Activated CD8-positive, alpha-beta memory T cell treated with anti-CD3 and anti-CD28 coated beads for 1 hour (primary cell): ENCODE data around the gene CALN1.

Experiments
- DNase-seq, 2 donors: peaks; one replicate each; pipeline ENCODE4 v3.0.0-alpha.2; 2020; ENCODE audit warnings: low read depth in 1 of 2; ENCODE audit errors: extremely low read depth in 1 of 2

The CALN1 gene

GRCh38 chr7:72326811-72327210 is 85.3 kb downstream of the CALN1 start:
- DNase-seq = no peak

- no peak for DNase-seq
These were observed 85.8 kb downstream of the CALN1 start for GRCh38 chr7:72326365-72326764.

- DNase-seq = no peak
These were observed 86.6 kb downstream of the CALN1 start for GRCh38 chr7:72325561-72325960.

- no peak for DNase-seq
These were observed 90.5 kb downstream of the CALN1 start for GRCh38 chr7:72321637-72322036.

GRCh38 chr7:72321081-72321480 is 91.1 kb downstream of the CALN1 start:
- DNase-seq = no peak

- DNase-seq = no peak
These were observed 94.8 kb downstream of the CALN1 start for GRCh38 chr7:72317341-72317740.

- no peak for DNase-seq
These were observed 96.0 kb downstream of the CALN1 start for GRCh38 chr7:72316148-72316547.

GRCh38 chr7:72313906-72314305 is 98.2 kb downstream of the CALN1 start:
- no peak for DNase-seq

- no peak for DNase-seq
These were observed 101.8 kb downstream of the CALN1 start for GRCh38 chr7:72310301-72310700.

- no peak for DNase-seq
These were observed 102.7 kb downstream of the CALN1 start for GRCh38 chr7:72309476-72309875.

GRCh38 chr7:72308986-72309385 is 103.2 kb downstream of the CALN1 start:
- no peak for DNase-seq

- DNase-seq = no peak
These were observed 104.6 kb downstream of the CALN1 start for GRCh38 chr7:72307566-72307965.

GRCh38 chr7:72298912-72299311 is 113.2 kb downstream of the CALN1 start:
- DNase-seq = no peak

GRCh38 chr7:72298091-72298490 is 114.0 kb downstream of the CALN1 start:
- no peak for DNase-seq

- DNase-seq = no peak
These were observed 114.5 kb downstream of the CALN1 start for GRCh38 chr7:72297636-72298035.

- no peak for DNase-seq
These were observed 119.3 kb downstream of the CALN1 start for GRCh38 chr7:72292794-72293193.

GRCh38 chr7:72292118-72292517 is 120.0 kb downstream of the CALN1 start:
- no peak for DNase-seq

- no peak for DNase-seq
These were observed 125.6 kb downstream of the CALN1 start for GRCh38 chr7:72286519-72286918.

- DNase-seq = no peak
These were observed 128.8 kb downstream of the CALN1 start for GRCh38 chr7:72283309-72283708.

- DNase-seq = no peak
These were observed 130.8 kb downstream of the CALN1 start for GRCh38 chr7:72281308-72281707.

GRCh38 chr7:72279203-72279602 is 132.9 kb downstream of the CALN1 start:
- no peak for DNase-seq

- no peak for DNase-seq
These were observed 133.6 kb downstream of the CALN1 start for GRCh38 chr7:72278550-72278949.

- DNase-seq = no peak
These were observed 136.6 kb downstream of the CALN1 start for GRCh38 chr7:72275382-72276070.
